WTC11 (cell line): ENCODE results near the gene DHDH. TPM values are rescaled to one million over a fixed set of nuclear protein-coding genes. Genes with fewer than 3 reads are reported as not detected.
A peak's percentile ranks its signal among the peaks of the same experiment; 100 is the strongest.

Experiments used
- ATAC-seq: fragments of 200-7000 bp; cut with Tn5 transposase; 2 replicates; pipeline ENCODE4 v1.10.0; 2021; ENCODE audit warnings: mild to moderate bottlenecking, moderate library complexity
- CTCF ChIA-PET: fragments of 300-600 bp; sonication (Branson Sonifier 250); formaldehyde crosslinking; loops from one replicate; lab custom pipeline; 2021; ENCODE audit warnings: antibody characterized with exemption; lab: Charles Lee
- POLR2A ChIA-PET: fragments of 350-600 bp; sonication (Branson Sonifier 250); formaldehyde crosslinking; loops from one replicate; lab custom pipeline; 2021; ENCODE audit warnings: antibody characterized with exemption; lab: Charles Lee
- DNase-seq: peaks from one replicate; pipeline ENCODE4 v3.0.0; 2021; ENCODE audit warnings: low spot score
- H3K27ac Mint-ChIP-seq: 2 replicates; pipeline ENCODE4 v1.8.0; 2021; ENCODE audit warnings: mixed read lengths
- H3K27me3 Mint-ChIP-seq: 2 replicates; pipeline ENCODE4 v1.8.0; 2021; ENCODE audit warnings: low read depth, mild to moderate bottlenecking, moderate library complexity, mixed read lengths
- H3K36me3 Mint-ChIP-seq: 2 replicates; pipeline ENCODE4 v1.8.0; 2021; ENCODE audit warnings: mixed read lengths
- H3K4me1 Mint-ChIP-seq: 2 replicates; pipeline ENCODE4 v1.8.0; 2022; ENCODE audit warnings: mixed read lengths
- H3K4me3 Mint-ChIP-seq: 2 replicates; pipeline ENCODE4 v1.8.0; 2021; ENCODE audit warnings: mild to moderate bottlenecking, moderate library complexity, mixed read lengths
- H3K9me3 Mint-ChIP-seq: 2 replicates; pipeline ENCODE4 v1.8.0; 2021; ENCODE audit warnings: mixed read lengths
- CBFB ChIP-seq: sonication (generic); formaldehyde crosslinking; IDR thresholded peaks from 2 replicates; pipeline ENCODE4 v1.8.1; 2022; ENCODE audit warnings: mild to moderate bottlenecking, low read depth, missing genetic modification reagents
- CREM ChIP-seq: sonication (generic); formaldehyde crosslinking; IDR thresholded peaks from 2 replicates; pipeline ENCODE4 v1.8.1; 2022; ENCODE audit warnings: mild to moderate bottlenecking, missing genetic modification reagents, moderate library complexity
- ELF4 ChIP-seq: sonication (generic); formaldehyde crosslinking; IDR thresholded peaks from 2 replicates; pipeline ENCODE4 v1.8.1; 2022; ENCODE audit warnings: low read depth, mild to moderate bottlenecking, moderate library complexity, missing genetic modification reagents
- MYBL2 ChIP-seq: sonication (generic); formaldehyde crosslinking; IDR thresholded peaks from 2 replicates; pipeline ENCODE4 v1.8.1; 2023; ENCODE audit warnings: mild to moderate bottlenecking, moderate library complexity, missing genetic modification reagents
- NFYB ChIP-seq: sonication (generic); formaldehyde crosslinking; conservative IDR thresholded peaks from 2 replicates; pipeline ENCODE4 v1.8.0; 2022; ENCODE audit warnings: low read depth, missing genetic modification reagents
- NR2C2 ChIP-seq: sonication (generic); formaldehyde crosslinking; IDR thresholded peaks from 2 replicates; pipeline ENCODE4 v1.8.0; 2022; ENCODE audit warnings: mild to moderate bottlenecking, missing genetic modification reagents
- SP1 ChIP-seq: sonication (generic); formaldehyde crosslinking; conservative IDR thresholded peaks from 2 replicates; pipeline ENCODE4 v1.8.1; 2022; ENCODE audit warnings: missing genetic modification reagents
- ZNF219 ChIP-seq: sonication (generic); formaldehyde crosslinking; IDR thresholded peaks from 2 replicates; pipeline ENCODE4 v1.8.0; 2023; ENCODE audit warnings: missing genetic modification reagents, mild to moderate bottlenecking, borderline replicate concordance
- ZNF317 ChIP-seq: sonication (generic); formaldehyde crosslinking; IDR thresholded peaks from 2 replicates; pipeline ENCODE4 v1.8.1; 2023; ENCODE audit warnings: low read depth, mild to moderate bottlenecking, moderate library complexity, missing genetic modification reagents, borderline replicate concordance
- ZNF423 ChIP-seq: fragments of 250-450 bp; sonication (Bioruptor Pico); IDR thresholded peaks from 2 replicates; pipeline ENCODE4 v2.1.2; 2022; ENCODE audit warnings: mild to moderate bottlenecking, moderate library complexity
- total RNA-seq: library from RNA; stranded (reverse); gene quantifications from 3 replicates; pipeline ENCODE4 v1.2.3, GENCODE V29; 2021
- TF ChIP-seq, protein P1 (sequence below): sonication (generic); formaldehyde crosslinking; IDR thresholded peaks from 2 replicates; pipeline ENCODE4 v1.8.1; 2022; ENCODE audit warnings: missing genetic modification reagents, borderline replicate concordance
- TF ChIP-seq, protein P2 (sequence below): sonication (generic); formaldehyde crosslinking; IDR thresholded peaks from 2 replicates; pipeline ENCODE4 v1.8.1; 2023; ENCODE audit warnings: mild to moderate bottlenecking, missing genetic modification reagents, moderate library complexity
- TF ChIP-seq, protein P3 (sequence below): sonication (generic); formaldehyde crosslinking; IDR thresholded peaks from 2 replicates; pipeline ENCODE4 v1.8.0; 2022; ENCODE audit warnings: mild to moderate bottlenecking, missing genetic modification reagents
- TF ChIP-seq, protein P4 (sequence below): sonication (generic); formaldehyde crosslinking; IDR thresholded peaks from 2 replicates; pipeline ENCODE4 v1.8.1; 2023; ENCODE audit warnings: mild to moderate bottlenecking, moderate library complexity, missing genetic modification reagents

The DHDH gene
- total RNA-seq, 1 experiment from 2014 or later: 3.0 TPM

DNA sequence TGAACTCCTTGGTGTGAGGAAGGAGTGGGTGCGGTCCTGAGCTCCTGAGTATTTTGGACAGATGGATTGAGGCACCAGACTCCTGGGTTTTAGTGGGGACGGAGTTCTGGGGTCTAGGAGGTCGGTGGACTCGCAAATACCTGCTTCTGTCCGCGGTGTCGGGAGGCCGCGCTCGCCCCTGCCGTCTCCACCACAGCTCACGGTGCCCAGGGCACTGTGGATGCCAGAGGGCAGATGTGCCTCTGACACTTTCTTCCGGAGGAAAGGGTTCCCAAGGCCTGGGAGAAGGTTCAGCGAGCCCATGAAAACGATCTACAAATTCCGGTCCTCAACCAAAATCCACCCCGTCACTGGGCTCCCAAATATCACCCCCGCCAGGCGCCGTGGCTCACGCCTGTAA lies 38.3 kb upstream of the DHDH start:
- H3K4me3 Mint-ChIP-seq: peak overlapping the region; percentile 71
- H3K4me1 Mint-ChIP-seq: peaks cover 12% of the 10 kb centered on the region
- no peaks in the 10 kb centered on the region for H3K9me3 Mint-ChIP-seq
- peaks cover 27% of the 10 kb centered on the region for H3K27me3 Mint-ChIP-seq
- TF ChIP-seq ZNF317 (CRISPR knock-in tag) (no peak), NFYB (CRISPR knock-in tag) (no peak), ELF4 (CRISPR knock-in tag) (no peak), ZNF219 (CRISPR knock-in tag) (no peak)
- TF ChIP-seq, protein P1, sequence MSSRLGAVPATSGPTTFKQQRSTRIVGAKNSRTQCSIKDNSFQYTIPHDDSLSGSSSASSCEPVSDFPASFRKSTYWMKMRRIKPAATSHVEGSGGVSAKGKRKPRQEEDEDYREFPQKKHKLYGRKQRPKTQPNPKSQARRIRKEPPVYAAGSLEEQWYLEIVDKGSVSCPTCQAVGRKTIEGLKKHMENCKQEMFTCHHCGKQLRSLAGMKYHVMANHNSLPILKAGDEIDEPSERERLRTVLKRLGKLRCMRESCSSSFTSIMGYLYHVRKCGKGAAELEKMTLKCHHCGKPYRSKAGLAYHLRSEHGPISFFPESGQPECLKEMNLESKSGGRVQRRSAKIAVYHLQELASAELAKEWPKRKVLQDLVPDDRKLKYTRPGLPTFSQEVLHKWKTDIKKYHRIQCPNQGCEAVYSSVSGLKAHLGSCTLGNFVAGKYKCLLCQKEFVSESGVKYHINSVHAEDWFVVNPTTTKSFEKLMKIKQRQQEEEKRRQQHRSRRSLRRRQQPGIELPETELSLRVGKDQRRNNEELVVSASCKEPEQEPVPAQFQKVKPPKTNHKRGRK (CRISPR knock-in tag): no peak
- TF ChIP-seq, protein P2, sequence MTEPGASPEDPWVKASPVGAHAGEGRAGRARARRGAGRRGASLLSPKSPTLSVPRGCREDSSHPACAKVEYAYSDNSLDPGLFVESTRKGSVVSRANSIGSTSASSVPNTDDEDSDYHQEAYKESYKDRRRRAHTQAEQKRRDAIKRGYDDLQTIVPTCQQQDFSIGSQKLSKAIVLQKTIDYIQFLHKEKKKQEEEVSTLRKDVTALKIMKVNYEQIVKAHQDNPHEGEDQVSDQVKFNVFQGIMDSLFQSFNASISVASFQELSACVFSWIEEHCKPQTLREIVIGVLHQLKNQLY (CRISPR knock-in tag): no peak
- TF ChIP-seq, protein P3, sequence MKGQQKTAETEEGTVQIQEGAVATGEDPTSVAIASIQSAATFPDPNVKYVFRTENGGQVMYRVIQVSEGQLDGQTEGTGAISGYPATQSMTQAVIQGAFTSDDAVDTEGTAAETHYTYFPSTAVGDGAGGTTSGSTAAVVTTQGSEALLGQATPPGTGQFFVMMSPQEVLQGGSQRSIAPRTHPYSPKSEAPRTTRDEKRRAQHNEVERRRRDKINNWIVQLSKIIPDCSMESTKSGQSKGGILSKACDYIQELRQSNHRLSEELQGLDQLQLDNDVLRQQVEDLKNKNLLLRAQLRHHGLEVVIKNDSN: no peak
- POLR2A ChIA-PET: interaction anchor here (0.6 to 2.4 kb wide), 4 partner anchors 22 to 255 kb away, joined by 4 to 12 read pairs (median 4); partner anchors contain the start of gene PPP1R15A
- ATAC-seq: no peak
- DNase-seq: no peak
- no peaks in the 10 kb centered on the region for H3K36me3 Mint-ChIP-seq
- H3K27ac Mint-ChIP-seq: no peak overlapping the region
- CTCF ChIA-PET: interaction anchor here (1.4 to 3.8 kb wide), 7 partner anchors 53 to 107 kb away, joined by 3 to 19 read pairs (median 8); partner anchors contain the start of genes GYS1 and RUVBL2

DNA sequence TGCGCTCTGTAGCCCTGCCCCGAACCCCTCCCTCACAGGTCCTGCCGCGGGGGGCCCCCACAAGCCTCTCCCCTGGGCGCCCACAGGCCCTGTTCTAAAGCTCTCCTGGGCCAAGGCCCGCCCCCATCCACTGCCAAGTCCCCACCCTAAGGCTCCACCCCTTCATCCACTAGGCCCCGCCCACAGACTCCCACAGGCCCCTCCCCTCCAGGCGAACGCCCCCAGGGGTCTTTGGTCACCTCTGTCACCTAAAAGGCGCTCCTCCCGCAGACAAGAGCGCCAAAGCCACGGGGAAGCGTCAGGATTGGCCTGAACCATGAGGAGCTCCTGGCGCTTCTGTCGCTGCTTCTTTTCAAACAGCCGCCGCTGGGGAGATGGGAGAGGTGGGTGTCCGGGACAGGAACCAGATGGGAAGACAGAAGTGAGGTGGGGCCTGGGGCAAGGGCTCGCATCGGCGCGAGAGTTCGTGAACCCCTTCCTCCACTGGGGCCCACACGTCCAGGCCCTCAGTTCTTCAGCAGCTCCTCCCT lies 37.2 kb upstream of the DHDH start:
- H3K27me3 Mint-ChIP-seq: peaks cover 27% of the 10 kb centered on the region
- ATAC-seq (peak; percentile 80), DNase-seq (peak; percentile 90)
- ChIA-PET POLR2A (interaction anchor here (0.6 to 2.4 kb wide), 4 partner anchors 23 to 254 kb away, joined by 4 to 12 read pairs (median 4); partner anchors contain the start of gene PPP1R15A), CTCF (interaction anchor here (0.6 to 3.8 kb wide), 12 partner anchors 15 to 302 kb away, joined by 3 to 19 read pairs (median 6); partner anchors contain the start of genes CA11, GYS1, HSD17B14 and RUVBL2)
- H3K9me3 Mint-ChIP-seq: no peaks in the 10 kb centered on the region
- TF ChIP-seq, protein P1 (CRISPR knock-in tag): no peak
- no peak for TF ChIP-seq ZNF317 (CRISPR knock-in tag)
- TF ChIP-seq, protein P4, sequence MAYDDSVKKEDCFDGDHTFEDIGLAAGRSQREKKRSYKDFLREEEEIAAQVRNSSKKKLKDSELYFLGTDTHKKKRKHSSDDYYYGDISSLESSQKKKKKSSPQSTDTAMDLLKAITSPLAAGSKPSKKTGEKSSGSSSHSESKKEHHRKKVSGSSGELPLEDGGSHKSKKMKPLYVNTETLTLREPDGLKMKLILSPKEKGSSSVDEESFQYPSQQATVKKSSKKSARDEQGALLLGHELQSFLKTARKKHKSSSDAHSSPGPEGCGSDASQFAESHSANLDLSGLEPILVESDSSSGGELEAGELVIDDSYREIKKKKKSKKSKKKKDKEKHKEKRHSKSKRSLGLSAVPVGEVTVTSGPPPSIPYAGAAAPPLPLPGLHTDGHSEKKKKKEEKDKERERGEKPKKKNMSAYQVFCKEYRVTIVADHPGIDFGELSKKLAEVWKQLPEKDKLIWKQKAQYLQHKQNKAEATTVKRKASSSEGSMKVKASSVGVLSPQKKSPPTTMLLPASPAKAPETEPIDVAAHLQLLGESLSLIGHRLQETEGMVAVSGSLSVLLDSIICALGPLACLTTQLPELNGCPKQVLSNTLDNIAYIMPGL (CRISPR knock-in tag): no peak
- no peak for TF ChIP-seq CBFB
- no peak for TF ChIP-seq CREM (CRISPR knock-in tag)
- no peak for TF ChIP-seq NR2C2 (CRISPR knock-in tag)
- TF ChIP-seq, protein P3: no peak
- peak; percentile 68 for TF ChIP-seq SP1 (CRISPR knock-in tag)
- no peak for TF ChIP-seq MYBL2 (CRISPR knock-in tag)
- peak; percentile 50; the same call in 1 of the 2 replicates for TF ChIP-seq ZNF423 (CRISPR knock-in tag)
- H3K4me1 Mint-ChIP-seq: peaks cover 15% of the 10 kb centered on the region
- H3K4me3 Mint-ChIP-seq: peak overlapping the region; percentile 71
- no peak overlapping the region for H3K27ac Mint-ChIP-seq
- no peaks in the 10 kb centered on the region for H3K36me3 Mint-ChIP-seq
